HG02588 (cell line): ENCODE measurements around the gene KCNN4.

Experiments
- ATAC-seq: cut with Tn5 transposase; IDR thresholded peaks from one replicate; pipeline ENCODE4 v1.9.1; 2021; ENCODE audit warnings: mild to moderate bottlenecking, moderate library complexity; ENCODE audit not compliant: unreplicated experiment

Gene KCNN4

GRCh38 chr19:43721469-43722048 lies 59.2 kb downstream of the KCNN4 start:
- no peak for ATAC-seq

- ATAC-seq: no peak
Measured at GRCh38 chr19:43720936-43721335, 59.8 kb downstream of the KCNN4 start.

- ATAC-seq: no peak
Measured at GRCh38 chr19:43719918-43720317, 60.9 kb downstream of the KCNN4 start.

- ATAC-seq: no peak
Measured at GRCh38 chr19:43719378-43719868, 61.4 kb downstream of the KCNN4 start.

- no peak for ATAC-seq
Measured at GRCh38 chr19:43718627-43719377, 62.0 kb downstream of the KCNN4 start.
